ENCODE data around the gene SPECC1L. TPM values are rescaled to one million over a fixed set of nuclear protein-coding genes. Genes with fewer than 3 reads are reported as not detected.

SPECC1L gene
- total and polyA plus RNA-seq, 10 of the 15 experiments (the other 5 are each of a cell fraction or from before 2014, with no cell fraction given) = 1.9 to 40.6 (median 19.1) TPM

DNA sequence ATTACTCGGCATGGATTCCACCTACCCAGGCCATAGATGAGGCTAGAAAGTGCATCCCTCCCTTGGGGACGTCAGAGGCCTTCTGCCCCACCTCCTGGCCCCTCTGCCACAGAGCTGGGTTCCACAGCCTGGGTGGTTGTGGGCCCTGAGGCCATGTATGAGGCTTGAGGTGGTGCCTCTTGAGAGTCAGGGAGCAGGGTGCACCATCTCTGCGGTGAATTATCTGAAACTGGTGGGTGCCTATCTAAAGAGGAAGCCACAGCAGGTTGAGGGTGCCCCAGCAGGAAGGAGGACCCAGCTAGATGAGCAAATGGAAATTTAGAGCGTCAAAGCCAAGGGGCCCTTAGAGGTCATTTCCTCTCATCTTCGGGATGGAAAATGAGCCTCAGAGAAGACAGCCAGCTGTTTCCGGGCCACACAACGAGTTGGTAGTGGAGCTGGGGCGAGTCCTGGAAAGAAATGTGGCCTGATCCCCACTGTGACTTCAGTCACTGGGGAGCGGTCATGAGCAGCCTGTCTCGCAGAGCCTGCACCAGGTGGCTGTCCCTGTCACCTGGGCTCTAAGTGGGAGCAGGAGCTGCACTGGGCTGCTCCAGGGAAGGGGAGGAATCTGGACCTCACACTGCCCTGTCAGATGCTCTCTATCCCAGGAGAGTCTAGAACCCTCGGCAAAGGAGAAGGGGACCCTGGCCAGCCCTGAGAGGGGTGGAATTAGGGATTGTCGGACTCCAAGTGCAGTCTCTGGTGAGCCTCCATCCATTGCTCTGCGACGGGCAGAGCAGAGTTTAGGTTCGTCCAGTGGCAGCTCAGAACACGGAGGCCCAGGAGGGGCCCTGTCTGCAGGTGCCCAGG is 164.1 kb downstream of the SPECC1L start (continued):
- no peak for TF ChIP-seq CEBPZ (IDR thresholded peaks at IDR 0.05; ENCODE audit: low read depth, low read length)
- peak; percentile 5; the same call in 1 of the 2 replicates for TF ChIP-seq JUNB (IDR thresholded peaks at IDR 0.05)
- TF ChIP-seq ESRRA (IDR thresholded peaks at IDR 0.05; ENCODE audit: low read length) = no peak
- peak; percentile 8; the same call in 1 of the 2 replicates for TF ChIP-seq IRF4 (IDR thresholded peaks at IDR 0.05; ENCODE audit: low read depth, low read length)
- TF ChIP-seq RAD51 (IDR thresholded peaks at IDR 0.05) = peak; percentile 49

- H3K4me1 ChIP-seq (ENCODE audit: control insufficient read depth, insufficient read depth, low read length) = peaks cover 72% of the 10 kb centered on the region
- intact Hi-C loops (cut with micrococcal nuclease; ENCODE audit: unreplicated experiment) = loop anchor here (2.0 to 10.0 kb wide), 2 partner anchors 68 to 110 kb away; no protein-coding TSS in a partner anchor
- CTCF ChIA-PET = interaction anchor here (1.0 to 19.9 kb wide), 17 partner anchors 8 to 279 kb away, joined by 3 to 332 read pairs (median 6); partner anchors contain the start of gene ADORA2A
- no TSS peak for BruUV-seq (replicated peaks)
- RAD21 ChIA-PET (ENCODE audit: unreplicated experiment) = interaction anchor here (1.1 to 8.1 kb wide), 17 partner anchors 9 to 118 kb away, joined by 3 to 111 read pairs (median 6); partner anchors contain the start of gene ADORA2A
- SMC1A ChIA-PET (ENCODE audit: uncharacterized antibody, unreplicated experiment) = interaction anchor here (0.9 to 10.4 kb wide), 11 partner anchors 10 to 92 kb away, joined by 3 to 122 read pairs (median 7); partner anchors contain the start of gene ADORA2A
- no peaks in the 10 kb centered on the region for H4K20me1 ChIP-seq (ENCODE audit: control insufficient read depth, insufficient read depth)
- no peak for FAIRE-seq
- H3K9me3 ChIP-seq (replicated peaks; ENCODE audit: control insufficient read depth, insufficient read depth, low read length) = no peaks in the 10 kb centered on the region
- H3K4me2 ChIP-seq (ENCODE audit: control insufficient read depth, insufficient read depth) = peak overlapping the region; percentile 84
- peak overlapping the region; percentile 90 for H3K27ac ChIP-seq (ENCODE audit: control insufficient read depth, insufficient read depth)
- in situ Hi-C loops (cut with MboI) = loop anchor here (5.0 kb wide), 1 partner anchor 48 kb away; no protein-coding TSS in a partner anchor
- H3K9ac ChIP-seq (ENCODE audit: control insufficient read depth, insufficient read depth, low read length) = peak overlapping the region; percentile 60
- H3K79me2 ChIP-seq (ENCODE audit: control insufficient read depth, insufficient read depth, low read length) = peaks cover 54% of the 10 kb centered on the region
- no peak for DNase-seq (ENCODE audit: low read depth, low spot score)
- H3K36me3 ChIP-seq (ENCODE audit: control insufficient read depth in 2 of 2, insufficient read depth in 2 of 2, low read length in 1 of 2) = peaks cover 0 to 19% of the 10 kb centered on the region in 2 experiments; a peak in 3 of 4 replicates
- H2AFZ ChIP-seq (ENCODE audit: control insufficient read depth, low read depth, low read length) = no peak overlapping the region
- 0% methylated on average over 2 of the region's 2 CpGs for WGBS (ENCODE audit: insufficient coverage, insufficient replicate concordance, low lambda C conversion rate, missing lambda C conversion rate)
- no peaks in the 10 kb centered on the region for H3K27me3 ChIP-seq (replicated peaks in 1 of 2; ENCODE audit: control insufficient read depth in 2 of 2, insufficient read depth in 2 of 2, low read length in 1 of 2)
- no peak for ATAC-seq
- POLR2A ChIA-PET = interaction anchor here (0.5 to 3.6 kb wide), 12 partner anchors 10 to 88 kb away, joined by 3 to 48 read pairs (median 7); no protein-coding TSS in a partner anchor
- H3K4me3 ChIP-seq = peak overlapping the region; percentile 56
- TF ChIP-seq SREBF1 (IDR thresholded peaks at IDR 0.05; ENCODE audit: low read length) (no peak), POU2F2 (IDR thresholded peaks at IDR 0.05; ENCODE audit: borderline replicate concordance, low read depth, low read length) (no peak), ZNF207 (IDR thresholded peaks at IDR 0.05; ENCODE audit: borderline replicate concordance) (no peak), NFYB (IDR thresholded peaks at IDR 0.05; ENCODE audit: insufficient read depth, low read depth, low read length) (no peak)
- TF ChIP-seq, protein P1, sequence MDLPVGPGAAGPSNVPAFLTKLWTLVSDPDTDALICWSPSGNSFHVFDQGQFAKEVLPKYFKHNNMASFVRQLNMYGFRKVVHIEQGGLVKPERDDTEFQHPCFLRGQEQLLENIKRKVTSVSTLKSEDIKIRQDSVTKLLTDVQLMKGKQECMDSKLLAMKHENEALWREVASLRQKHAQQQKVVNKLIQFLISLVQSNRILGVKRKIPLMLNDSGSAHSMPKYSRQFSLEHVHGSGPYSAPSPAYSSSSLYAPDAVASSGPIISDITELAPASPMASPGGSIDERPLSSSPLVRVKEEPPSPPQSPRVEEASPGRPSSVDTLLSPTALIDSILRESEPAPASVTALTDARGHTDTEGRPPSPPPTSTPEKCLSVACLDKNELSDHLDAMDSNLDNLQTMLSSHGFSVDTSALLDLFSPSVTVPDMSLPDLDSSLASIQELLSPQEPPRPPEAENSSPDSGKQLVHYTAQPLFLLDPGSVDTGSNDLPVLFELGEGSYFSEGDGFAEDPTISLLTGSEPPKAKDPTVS (IDR thresholded peaks at IDR 0.05; ENCODE audit: low read depth, low read length) = no peak
- TF ChIP-seq, protein P2, sequence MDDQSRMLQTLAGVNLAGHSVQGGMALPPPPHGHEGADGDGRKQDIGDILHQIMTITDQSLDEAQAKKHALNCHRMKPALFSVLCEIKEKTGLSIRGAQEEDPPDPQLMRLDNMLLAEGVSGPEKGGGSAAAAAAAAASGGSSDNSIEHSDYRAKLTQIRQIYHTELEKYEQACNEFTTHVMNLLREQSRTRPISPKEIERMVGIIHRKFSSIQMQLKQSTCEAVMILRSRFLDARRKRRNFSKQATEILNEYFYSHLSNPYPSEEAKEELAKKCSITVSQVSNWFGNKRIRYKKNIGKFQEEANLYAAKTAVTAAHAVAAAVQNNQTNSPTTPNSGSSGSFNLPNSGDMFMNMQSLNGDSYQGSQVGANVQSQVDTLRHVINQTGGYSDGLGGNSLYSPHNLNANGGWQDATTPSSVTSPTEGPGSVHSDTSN (IDR thresholded peaks at IDR 0.05; ENCODE audit: insufficient replicate concordance, low read depth, low read length) = no peak
Observed at GRCh38 chr22:24435323-24435645, 164.7 kb downstream of the SPECC1L start.
